HCT116 (cell line): Measurements from ENCODE around the gene GMEB1. TPM values are rescaled to one million over a fixed set of nuclear protein-coding genes. Genes with fewer than 3 reads are reported as not detected.

ENCODE experiments used
- ATAC-seq: fragments of 200-7000 bp; cut with Tn5 transposase; 2 replicates; pipeline ENCODE4 v1.9.1; 2020; ENCODE audit warnings: mild to moderate bottlenecking, moderate library complexity
- BruUV-seq: library from RNA; stranded (reverse); fragments of 400-500 nt; replicated peaks from 2 replicates; lab custom pipeline; 2021; lab: Mats Ljungman, UMichigan
- CTCF ChIA-PET: fragments of 300-600 bp; sonication (Branson Sonifier 250); formaldehyde crosslinking; loops from one replicate; lab custom pipeline; 2021; ENCODE audit warnings: antibody characterized with exemption; lab: Charles Lee
- POLR2A ChIA-PET: fragments of 300-600, 350-600 bp; sonication (Branson Sonifier 250); formaldehyde crosslinking; loops from one replicate; lab custom pipeline; 2021; ENCODE audit warnings: antibody characterized with exemption; lab: Charles Lee
- RAD21 ChIA-PET, 2 experiments: fragments of 300-600 bp; sonication (Branson Sonifier 250); formaldehyde crosslinking; loops; one replicate each; lab custom pipeline; 2023; ENCODE audit warnings: low total read pairs in 2 of 2; ENCODE audit not compliant: uncharacterized antibody in 2 of 2, unreplicated experiment in 2 of 2, low non-redundant PET in 1 of 2; lab: Charles Lee
- DNase-seq: peaks from one replicate; pipeline ENCODE4 v3.0.0-alpha.2; 2010; ENCODE audit warnings: low read depth, low spot score
- H2AFZ ChIP-seq: fragments of 200-600 bp; shearing (Covaris generic), sonication (generic); 2 replicates; pipeline ENCODE4 v1.6.1; 2017; ENCODE audit warnings: low read depth, mixed run types, mixed read lengths, antibody characterized with exemption, low read length; ENCODE audit not compliant: poor library complexity, severe bottlenecking
- H3K27ac ChIP-seq: 2 replicates; pipeline ENCODE4 v1.5.1; 2012; ENCODE audit warnings: low read depth, low read length
- H3K27me3 ChIP-seq: fragments of 200-600 bp; sonication (generic); 2 replicates; pipeline ENCODE4 v1.6.1; 2016; ENCODE audit warnings: mixed run types, low read length, mixed read lengths; ENCODE audit not compliant: insufficient read depth
- H3K36me3 ChIP-seq, 2 experiments: fragments of 200-500 bp in 1 of 2; fragments of 200-600 bp in 1 of 2; sonication (Bioruptor generic) in 1 of 2; sonication (generic) in 1 of 2; 2 replicates each; pipeline versions ENCODE4 v1.5.1 to v1.6.1; 2014 to 2016; ENCODE audit warnings: low read length in 2 of 2, inconsistent platforms in 1 of 2, mixed read lengths in 1 of 2, mixed run types in 1 of 2; ENCODE audit not compliant: insufficient read depth in 2 of 2, control insufficient read depth in 1 of 2
- H3K4me1 ChIP-seq, 2 experiments: fragments of 200-600 bp in 1 of 2; sonication (generic) in 1 of 2; 2 replicates each; pipeline versions ENCODE4 v1.5.1 to v1.6.1; 2012 to 2017; ENCODE audit warnings: low read length in 2 of 2, inconsistent platforms in 1 of 2, mild to moderate bottlenecking in 1 of 2, mixed read lengths in 1 of 2, mixed run types in 1 of 2, moderate library complexity in 1 of 2; ENCODE audit not compliant: insufficient read depth in 2 of 2, control insufficient read depth in 1 of 2
- H3K4me2 ChIP-seq: fragments of 200-600 bp; sonication (generic); 2 replicates; pipeline ENCODE4 v1.6.1; 2017; ENCODE audit warnings: mixed run types, low read length, mixed read lengths
- H3K4me3 ChIP-seq, 2 experiments: fragments of 200-600 bp in 1 of 2; sonication (generic) in 1 of 2; replicated peaks in 1 of 2; 2 replicates each; pipeline ENCODE4 v1.5.1; 2011 to 2016; ENCODE audit warnings: low read length in 2 of 2, control low read depth in 1 of 2, low read depth in 1 of 2, mild to moderate bottlenecking in 1 of 2, mixed read lengths in 1 of 2, mixed run types in 1 of 2
- H3K79me2 ChIP-seq: fragments of 200-600 bp; sonication (generic); 2 replicates; pipeline ENCODE4 v1.6.1; 2017; ENCODE audit warnings: mild to moderate bottlenecking, mixed run types, low read length, moderate library complexity, mixed read lengths; ENCODE audit not compliant: insufficient read depth
- H3K9ac ChIP-seq: fragments of 200-600 bp; sonication (generic); 2 replicates; pipeline ENCODE4 v1.6.1; 2016; ENCODE audit warnings: low read length, mixed read lengths
- H3K9me2 ChIP-seq: fragments of 200-600 bp; sonication (generic), shearing (Covaris generic); 2 replicates; pipeline ENCODE4 v1.6.1; 2017; ENCODE audit warnings: mixed run types, mild to moderate bottlenecking, moderate library complexity; ENCODE audit not compliant: insufficient read depth
- H3K9me3 ChIP-seq, 2 experiments: fragments of 200-500 bp in 1 of 2; fragments of 200-600 bp in 1 of 2; sonication (Bioruptor generic) in 1 of 2; sonication (generic) in 1 of 2; 2 replicates each; pipeline ENCODE4 v1.6.1; 2014 to 2017; ENCODE audit warnings: low read length in 2 of 2, mixed read lengths in 2 of 2, inconsistent platforms in 1 of 2, low read depth in 1 of 2, mild to moderate bottlenecking in 1 of 2, mixed run types in 1 of 2, moderate library complexity in 1 of 2; ENCODE audit not compliant: control insufficient read depth in 1 of 2, insufficient read depth in 1 of 2
- H4K20me1 ChIP-seq: fragments of 200-600 bp; sonication (generic), shearing (Covaris generic); 2 replicates; pipeline ENCODE4 v1.6.1; 2017; ENCODE audit warnings: mixed run types, mild to moderate bottlenecking, moderate library complexity; ENCODE audit not compliant: insufficient read depth
- ATF3 ChIP-seq: IDR thresholded peaks from 2 replicates; pipeline ENCODE4 v1.6.1; 2012
- CTCF ChIP-seq, 3 experiments: fragments of 200-600 bp in 1 of 3; sonication (generic) in 1 of 3; IDR thresholded peaks in 2 of 3; conservative IDR thresholded peaks in 1 of 3; 2 replicates each; pipeline ENCODE4 v1.5.1; 2012 to 2017; ENCODE audit warnings: low read depth in 2 of 3, low read length in 2 of 3, antibody characterized with exemption in 1 of 3, borderline replicate concordance in 1 of 3, control low read depth in 1 of 3, mild to moderate bottlenecking in 1 of 3, mixed read lengths in 1 of 3, mixed run types in 1 of 3, moderate library complexity in 1 of 3; ENCODE audit not compliant: insufficient read depth in 1 of 3
- ELF1 ChIP-seq: IDR thresholded peaks from 2 replicates; pipeline ENCODE4 v1.6.1; 2012; ENCODE audit warnings: low read depth, borderline replicate concordance
- EZH2 ChIP-seq: fragments of 200-600 bp; sonication (generic); IDR thresholded peaks from 2 replicates; pipeline ENCODE4 v1.6.1; 2017; ENCODE audit warnings: antibody characterized with exemption, mixed run types
- RAD21 ChIP-seq: IDR thresholded peaks from 2 replicates; pipeline ENCODE4 v1.6.1; 2012; ENCODE audit warnings: low read depth, mild to moderate bottlenecking
- TCF7L2 ChIP-seq: IDR thresholded peaks from 2 replicates; pipeline ENCODE4 v1.7.0; 2011; ENCODE audit warnings: borderline replicate concordance, inconsistent platforms; ENCODE audit not compliant: insufficient read depth, insufficient read length; ENCODE audit errors: extremely low read depth
- YY1 ChIP-seq: IDR thresholded peaks from 2 replicates; pipeline ENCODE4 v1.6.1; 2011; ENCODE audit warnings: low read length, low read depth, moderate library complexity, mild to moderate bottlenecking; ENCODE audit not compliant: insufficient replicate concordance; ENCODE audit errors: extremely low read depth
- intact Hi-C: fragments of 100-400 bp; cut with micrococcal nuclease; formaldehyde crosslinking; loops from 2 replicates; pipeline ENCODE4 v1.10.0; 2022
- total RNA-seq: library from RNA; stranded (reverse); gene quantifications from one replicate; pipeline ENCODE4 v1.2.1, GENCODE V29; 2021; ENCODE audit not compliant: unreplicated experiment

Gene GMEB1
- total RNA-seq, 1 experiment from 2014 or later: 19.8 TPM

GRCh38 chr1:28632560-28632959 lies 36.0 kb upstream of the GMEB1 start (continued):
- no peak for TF ChIP-seq ATF3
- TF ChIP-seq TCF7L2: no peak
- no peak for TF ChIP-seq ELF1
- TF ChIP-seq EZH2: no peak
- TF ChIP-seq YY1: no peak

- POLR2A ChIA-PET: interaction anchor here (1.0 to 1.3 kb wide), 3 partner anchors 8 to 59 kb away, joined by 3 to 7 read pairs (median 3); partner anchors contain the start of gene RNU11
- peak overlapping the region; percentile 78; the same call in 1 of the 2 replicates for H3K4me2 ChIP-seq
These were observed 27.8 kb upstream of the GMEB1 start for GRCh38 chr1:28640766-28641165.

More at GRCh38 chr1:28640766-28641165, 27.8 kb upstream of the GMEB1 start:
- BruUV-seq: no TSS peak
- TF ChIP-seq RAD21 (no peak), CTCF (IDR thresholded peaks at IDR 0.05 in 2 of 3, conservative IDR thresholded peaks at IDR 0.05 in 1 of 3; ENCODE audit: borderline replicate concordance in 1 of 3, insufficient read depth in 1 of 3, low read depth in 2 of 3, low read length in 2 of 3) (peak in 2 of 3 experiments; percentile 56 to 60; a peak in 4 of 6 replicates), TCF7L2 (no peak), ATF3 (no peak)
- Histone ChIP-seq H3K9ac (no peak overlapping the region), H3K27me3 (no peaks in the 10 kb centered on the region), H3K9me3 (no peaks in the 10 kb centered on the region), H3K4me1 (peaks cover 16 to 33% of the 10 kb centered on the region in 2 experiments; a peak in 3 of 4 replicates), H2AFZ (no peak overlapping the region), H3K9me2 (no peaks in the 10 kb centered on the region), H3K4me3 (no peak overlapping the region), H3K27ac (no peak overlapping the region; the same call in 1 of the 2 replicates), H4K20me1 (no peaks in the 10 kb centered on the region), H3K79me2 (peaks cover 48% of the 10 kb centered on the region), H3K36me3 (no peaks in the 10 kb centered on the region; a peak in 1 of 4 replicates)
- DNase-seq (peak; percentile 37), ATAC-seq (peak; percentile 43)
- intact Hi-C loops: loop anchor here (2.0 kb wide), 1 partner anchor 236 kb away; no protein-coding TSS in a partner anchor
- CTCF ChIA-PET: interaction anchor here (0.6 to 2.0 kb wide), 5 partner anchors 9 to 276 kb away, joined by 3 to 14 read pairs (median 4); partner anchors contain the start of gene YTHDF2
- RAD21 ChIA-PET: no interaction called here
